NCI-H187 treated with DMSO at 0.1 percent for 48 hours (cell line): ENCODE results near the gene VEPH1.

ENCODE experiments used
- DNase-seq: peaks from one replicate; lab custom pipeline; 2025; lab: John Stamatoyannopoulos, UW

The VEPH1 gene

GRCh38 chr3:157522648-157523047 lies 19.4 kb upstream of the VEPH1 start:
- DNase-seq, result no peak

DNA sequence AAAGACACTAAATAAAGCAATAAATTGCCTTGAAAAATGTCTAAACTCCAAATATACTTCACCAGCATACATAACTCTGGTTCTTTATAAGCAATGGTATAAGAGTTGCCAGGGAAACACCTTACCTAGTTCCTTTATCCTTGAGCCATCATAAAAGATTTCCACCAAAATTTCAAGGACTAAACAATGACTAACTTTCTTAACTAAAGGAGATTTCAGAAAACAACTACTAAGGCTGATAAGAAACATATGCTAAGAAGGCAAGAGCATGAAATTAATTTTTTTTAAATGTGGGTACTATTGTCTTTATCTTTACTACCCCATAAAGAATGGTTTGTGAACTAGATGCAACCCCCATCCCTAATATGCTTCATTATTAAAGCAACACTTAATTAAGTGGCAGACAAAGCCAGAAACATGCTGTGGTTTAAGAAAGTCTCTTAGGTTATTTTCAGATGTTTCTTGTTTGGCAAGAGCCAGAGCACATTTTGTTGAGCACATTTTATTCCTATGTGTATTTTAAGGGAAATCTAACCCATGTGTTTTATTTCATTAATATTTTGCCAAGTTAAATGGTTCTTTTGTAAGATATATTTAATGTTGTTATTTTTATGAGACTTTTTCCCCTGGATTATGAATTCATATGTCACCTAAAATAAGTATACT lies 17.4 kb upstream of the VEPH1 start:
- DNase-seq, result no peak

GRCh38 chr3:157518881-157519280 lies 15.7 kb upstream of the VEPH1 start:
- DNase-seq, result no peak

- no peak for DNase-seq
Observed at GRCh38 chr3:157516928-157517327, 13.7 kb upstream of the VEPH1 start.

GRCh38 chr3:157515398-157515797 lies 12.2 kb upstream of the VEPH1 start:
- DNase-seq, result no peak

DNA sequence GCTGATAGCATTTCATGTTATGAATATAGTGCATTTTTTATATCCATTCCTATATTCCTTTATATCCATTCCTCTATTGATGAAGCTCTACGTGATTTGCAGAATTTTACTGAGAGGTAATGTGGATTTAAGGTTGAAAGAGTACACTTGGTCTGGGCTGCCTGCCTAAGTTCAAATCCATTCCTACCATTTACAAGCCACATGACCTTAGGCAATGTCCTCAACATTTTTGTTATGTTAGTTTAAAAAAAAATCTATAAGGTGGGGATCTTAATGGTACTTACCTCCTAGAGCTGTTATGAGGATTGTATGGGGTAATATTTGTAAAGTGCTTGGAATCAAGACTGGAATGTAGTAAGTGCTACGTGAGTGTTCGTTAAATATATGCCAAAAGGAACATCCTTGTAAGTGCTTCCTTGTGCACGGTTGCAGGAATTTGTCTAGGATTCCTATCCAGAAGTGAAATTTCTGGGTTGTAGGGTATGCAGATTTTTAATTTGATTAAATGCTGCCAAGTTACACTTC lies 11.2 kb upstream of the VEPH1 start:
- DNase-seq, result no peak

DNA sequence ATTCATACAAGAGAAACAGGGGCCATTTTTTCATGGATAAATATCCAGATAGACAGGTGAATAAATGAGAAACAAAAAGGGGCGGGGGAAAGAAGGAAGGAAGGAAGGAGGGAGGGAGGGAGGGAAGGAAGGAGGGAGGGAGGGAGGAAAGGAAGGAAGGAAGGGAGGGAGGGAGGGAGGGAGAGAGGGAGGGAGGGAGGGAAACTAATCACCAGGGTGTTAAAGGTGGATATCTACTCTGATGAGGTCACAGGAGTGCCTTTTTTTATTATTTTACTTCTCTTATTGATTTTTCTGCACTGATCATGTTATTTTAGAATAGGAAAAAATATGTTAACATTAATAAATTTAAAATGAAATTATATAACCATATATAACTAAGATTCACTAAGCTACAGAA lies 10.4 kb upstream of the VEPH1 start:
- no peak for DNase-seq

- DNase-seq, result no peak
Observed at GRCh38 chr3:157512534-157512933, 9.3 kb upstream of the VEPH1 start.

DNA sequence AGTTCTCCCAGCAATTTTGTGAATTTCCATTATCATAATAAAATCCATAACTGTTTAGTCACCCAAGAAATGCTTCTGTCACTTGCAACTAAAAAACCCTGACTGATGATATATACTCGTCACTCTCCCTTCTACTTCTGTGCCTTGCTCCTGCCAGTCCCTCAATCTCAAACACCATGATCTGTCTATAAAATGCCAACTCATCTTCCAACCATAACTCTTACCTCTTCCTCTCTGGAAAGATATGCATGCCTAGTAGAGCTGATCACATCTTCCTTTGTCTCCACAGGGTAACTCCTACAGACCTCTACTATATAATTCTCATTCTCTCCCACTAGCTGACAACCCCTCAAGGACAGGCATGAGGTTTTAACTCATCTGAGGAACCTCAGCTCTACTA lies 5.2 kb upstream of the VEPH1 start:
- no peak for DNase-seq

GRCh38 chr3:157501863-157502262 lies 1.4 kb downstream of the VEPH1 start:
- DNase-seq, result peak; percentile 12

DNA sequence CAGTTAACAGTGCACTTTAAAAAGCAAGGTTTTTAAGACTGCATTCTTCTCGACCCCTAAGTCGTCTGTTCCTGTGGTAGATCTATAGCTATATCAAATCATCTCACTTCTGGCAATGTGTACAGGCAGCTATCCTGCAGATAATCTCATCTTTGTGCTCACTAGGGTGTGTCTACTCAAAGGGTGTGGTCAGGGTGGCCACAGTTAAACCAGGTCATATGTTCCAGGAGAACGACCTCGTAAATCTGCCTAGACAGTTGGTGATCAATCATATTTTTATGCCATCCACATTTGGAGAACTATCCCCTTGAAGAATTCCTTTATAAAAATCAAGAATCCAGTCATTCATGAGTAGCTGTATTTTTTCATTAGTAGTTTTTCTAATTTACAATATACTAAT lies 3.0 kb downstream of the VEPH1 start:
- no peak for DNase-seq

DNA sequence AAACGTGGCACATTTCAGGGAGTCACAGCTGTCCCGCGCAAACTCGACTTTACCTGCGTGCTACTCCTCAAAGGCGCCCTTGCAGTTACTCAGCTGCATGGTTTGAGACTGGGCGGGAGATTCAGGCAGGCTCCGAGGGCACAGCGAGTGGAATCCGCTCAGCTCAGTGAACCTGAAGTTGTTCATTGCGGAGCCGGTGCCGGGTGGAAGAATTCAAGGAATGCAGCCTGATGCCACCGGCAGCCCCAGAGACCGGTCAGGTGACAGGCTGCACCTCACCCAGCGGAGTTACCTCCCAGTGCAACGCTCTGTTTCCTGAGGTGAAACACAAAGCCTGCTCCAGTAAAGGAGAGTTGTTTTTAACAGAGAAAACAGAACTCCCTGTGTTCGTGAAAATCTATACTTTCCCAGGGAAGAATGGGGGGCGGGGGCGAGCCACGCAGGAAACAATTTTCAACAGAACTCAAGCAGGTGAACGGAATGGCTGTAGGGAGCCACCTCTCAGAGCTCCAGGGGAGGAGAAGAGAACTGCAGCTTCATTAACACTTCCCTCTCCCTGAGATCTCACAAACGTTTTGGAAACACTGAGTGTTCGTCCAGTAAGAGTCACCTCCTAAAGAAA lies 3.8 kb downstream of the VEPH1 start:
- DNase-seq, result no peak

- DNase-seq, result no peak
Observed at GRCh38 chr3:157498371-157498770, 4.8 kb downstream of the VEPH1 start.

DNA sequence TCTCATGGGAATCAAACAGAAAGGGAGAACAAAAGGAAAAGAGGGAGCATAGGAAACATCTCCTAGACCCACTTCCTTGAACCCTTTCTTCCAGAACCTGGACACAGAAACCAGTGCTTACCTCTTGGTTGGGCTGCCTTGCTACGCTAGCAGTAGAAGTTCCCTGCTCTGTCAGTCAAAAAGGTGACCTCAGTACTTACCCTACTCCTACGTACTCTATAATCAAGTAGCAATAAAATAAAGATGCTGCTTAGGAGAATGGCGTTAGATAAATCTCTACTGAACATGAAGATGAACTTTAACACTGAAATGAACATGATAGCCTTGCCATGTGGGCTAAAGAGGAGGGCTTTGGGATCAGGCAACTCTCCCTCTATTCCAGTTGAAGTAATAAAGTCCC lies 7.4 kb downstream of the VEPH1 start:
- DNase-seq, result no peak

- DNase-seq, result peak; percentile 6
Observed at GRCh38 chr3:157494581-157495281, 8.5 kb downstream of the VEPH1 start.

- DNase-seq, result no peak
Observed at GRCh38 chr3:157493627-157494550, 9.3 kb downstream of the VEPH1 start.

- no peak for DNase-seq
Observed at GRCh38 chr3:157491136-157491535, 12.1 kb downstream of the VEPH1 start.

DNA sequence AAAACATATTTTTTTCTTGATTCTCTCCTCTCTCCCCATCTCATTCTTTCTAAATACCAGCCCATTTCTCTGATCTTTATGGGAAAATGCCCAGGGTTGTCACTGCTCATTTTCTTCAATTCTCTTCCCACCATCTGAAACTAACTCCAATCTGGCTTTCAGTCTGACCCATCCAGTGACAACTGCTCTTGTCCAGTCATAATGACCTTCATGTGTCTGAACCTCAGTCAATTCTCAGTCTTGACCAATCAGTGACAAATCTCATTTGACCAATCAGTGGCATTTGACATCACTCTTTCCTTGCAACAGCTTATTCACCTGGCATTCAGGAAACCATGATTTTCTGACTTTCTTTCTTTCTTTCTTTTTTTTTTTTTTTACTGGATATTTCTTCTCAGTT lies 15.1 kb downstream of the VEPH1 start:
- DNase-seq, result no peak

GRCh38 chr3:157487339-157487738 lies 15.9 kb downstream of the VEPH1 start:
- DNase-seq, result no peak

- DNase-seq, result no peak
Observed at GRCh38 chr3:157479464-157480243, 23.6 kb downstream of the VEPH1 start.

- no peak for DNase-seq
Observed at GRCh38 chr3:157477441-157477840, 25.8 kb downstream of the VEPH1 start.
